ENCODE results near the gene CRYBA2. TPM values are rescaled to one million over a fixed set of nuclear protein-coding genes. Genes with fewer than 3 reads are reported as not detected.

CRYBA2 gene
- total and polyA plus RNA-seq, 2 experiments from 2014 or later, result 0.90 TPM; not detected in 1

DNA sequence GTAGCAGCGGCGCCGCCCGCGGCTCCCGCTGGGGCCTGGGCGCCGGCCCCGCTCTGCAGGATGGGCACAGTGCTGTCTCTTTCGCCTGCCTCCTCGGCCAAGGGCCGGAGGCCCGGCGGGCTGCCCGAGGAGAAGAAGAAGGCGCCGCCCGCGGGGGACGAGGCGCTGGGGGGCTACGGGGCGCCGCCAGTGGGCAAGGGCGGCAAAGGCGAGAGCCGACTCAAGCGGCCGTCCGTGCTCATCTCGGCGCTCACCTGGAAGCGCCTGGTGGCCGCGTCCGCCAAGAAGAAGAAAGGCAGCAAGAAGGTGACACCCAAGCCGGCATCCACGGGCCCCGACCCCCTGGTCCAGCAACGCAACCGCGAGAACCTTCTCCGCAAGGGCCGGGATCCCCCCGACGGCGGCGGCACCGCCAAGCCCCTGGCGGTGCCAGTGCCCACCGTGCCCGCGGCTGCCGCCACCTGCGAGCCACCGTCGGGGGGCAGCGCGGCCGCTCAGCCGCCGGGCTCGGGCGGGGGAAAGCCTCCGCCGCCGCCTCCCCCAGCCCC is 33.4 kb downstream of the CRYBA2 start:
- no peaks in the 10 kb centered on the region for H3K9me2 ChIP-seq (replicated peaks; ENCODE audit: insufficient read depth)
- H4K20me1 ChIP-seq (ENCODE audit: insufficient read depth, poor library complexity, severe bottlenecking), result no peaks in the 10 kb centered on the region
- TF ChIP-seq, protein P1, sequence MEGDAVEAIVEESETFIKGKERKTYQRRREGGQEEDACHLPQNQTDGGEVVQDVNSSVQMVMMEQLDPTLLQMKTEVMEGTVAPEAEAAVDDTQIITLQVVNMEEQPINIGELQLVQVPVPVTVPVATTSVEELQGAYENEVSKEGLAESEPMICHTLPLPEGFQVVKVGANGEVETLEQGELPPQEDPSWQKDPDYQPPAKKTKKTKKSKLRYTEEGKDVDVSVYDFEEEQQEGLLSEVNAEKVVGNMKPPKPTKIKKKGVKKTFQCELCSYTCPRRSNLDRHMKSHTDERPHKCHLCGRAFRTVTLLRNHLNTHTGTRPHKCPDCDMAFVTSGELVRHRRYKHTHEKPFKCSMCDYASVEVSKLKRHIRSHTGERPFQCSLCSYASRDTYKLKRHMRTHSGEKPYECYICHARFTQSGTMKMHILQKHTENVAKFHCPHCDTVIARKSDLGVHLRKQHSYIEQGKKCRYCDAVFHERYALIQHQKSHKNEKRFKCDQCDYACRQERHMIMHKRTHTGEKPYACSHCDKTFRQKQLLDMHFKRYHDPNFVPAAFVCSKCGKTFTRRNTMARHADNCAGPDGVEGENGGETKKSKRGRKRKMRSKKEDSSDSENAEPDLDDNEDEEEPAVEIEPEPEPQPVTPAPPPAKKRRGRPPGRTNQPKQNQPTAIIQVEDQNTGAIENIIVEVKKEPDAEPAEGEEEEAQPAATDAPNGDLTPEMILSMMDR (IDR thresholded peaks at IDR 0.05; ENCODE audit: poor library complexity), result no peak
- peak; percentile 82 for TF ChIP-seq EZH2 (IDR thresholded peaks at IDR 0.05; ENCODE audit: borderline replicate concordance)
- peak; percentile 36 for TF ChIP-seq EZH2phosphoT487 (IDR thresholded peaks at IDR 0.05; ENCODE audit: low read depth, severe bottlenecking, unreplicated experiment)
- H3K36me3 ChIP-seq (replicated peaks; ENCODE audit: insufficient read depth, low read depth), result no peaks in the 10 kb centered on the region
- DNase-seq (ENCODE audit: low spot score), result no peak
- peak overlapping the region; percentile 56 for H2AFZ ChIP-seq
- 5% methylated on average over 38 of the region's 67 CpGs for WGBS (ENCODE audit: low lambda C conversion rate, missing lambda C conversion rate)
- peaks cover 89% of the 10 kb centered on the region for H3K27me3 ChIP-seq
- peaks cover 7% of the 10 kb centered on the region for H3K4me1 ChIP-seq (ENCODE audit: insufficient read depth)
- H3K79me2 ChIP-seq, result no peaks in the 10 kb centered on the region
- no peak overlapping the region for H3K27ac ChIP-seq
- no peaks in the 10 kb centered on the region for H3K9me3 ChIP-seq (ENCODE audit: low read depth)
- H3K4me2 ChIP-seq, result peak overlapping the region; percentile 96
- peak overlapping the region; percentile 36 for H3K4me3 ChIP-seq

DNA sequence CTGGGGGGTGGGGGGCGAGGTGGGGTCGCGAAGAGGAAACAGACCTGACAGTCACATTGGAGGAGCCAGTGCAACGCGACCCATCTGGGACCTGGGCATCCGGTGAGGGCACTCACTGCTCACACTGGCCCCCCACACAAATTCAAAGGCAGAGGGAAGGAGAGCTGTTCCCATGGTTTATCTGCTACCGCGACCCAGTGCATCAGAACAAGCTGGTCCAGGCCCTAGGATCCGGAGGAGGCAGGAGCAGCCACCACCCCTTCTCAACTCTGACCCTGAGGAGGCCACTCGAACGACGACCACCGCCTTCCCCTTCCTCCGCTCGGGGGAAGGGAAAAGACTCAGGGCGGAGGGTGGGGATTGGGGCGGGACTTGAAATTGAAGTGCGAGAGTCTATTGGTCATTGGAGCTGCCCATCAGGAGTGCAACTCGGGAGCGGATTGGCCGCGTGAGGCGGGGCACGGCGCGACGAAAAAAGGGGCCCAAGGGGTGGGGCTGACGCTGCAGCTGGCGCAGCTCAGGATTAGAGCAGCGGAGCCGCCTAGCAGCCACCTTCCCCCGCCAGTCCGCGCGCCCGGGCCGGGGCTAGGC is 34.0 kb downstream of the CRYBA2 start, which contains the start of gene CDK5R2:
Gene CDK5R2 (plus strand): TSS at position 526 of the 591 bp plus-strand sequence. CDS start 155 bp downstream, outside the sequence.
- peak within 1 kb of the TSS; percentile 56 for H2AFZ ChIP-seq
- peak; percentile 88 for DNase-seq (ENCODE audit: low spot score)
- peak within 1 kb of the TSS; percentile 96 for H3K4me2 ChIP-seq
- peak within 1 kb of the TSS; percentile 36 for H3K4me3 ChIP-seq
- no peaks in the 10 kb centered on the region for H3K9me3 ChIP-seq (ENCODE audit: low read depth)
- peaks cover 86% of the 10 kb centered on the region for H3K27me3 ChIP-seq
- H3K27ac ChIP-seq, result no peak within 1 kb of the TSS
- no peaks in the 10 kb centered on the region for H3K79me2 ChIP-seq
- no peaks in the 10 kb centered on the region for H4K20me1 ChIP-seq (ENCODE audit: insufficient read depth, poor library complexity, severe bottlenecking)
- H3K4me1 ChIP-seq (ENCODE audit: insufficient read depth), result peaks cover 7% of the 10 kb centered on the region
- H3K36me3 ChIP-seq (replicated peaks; ENCODE audit: insufficient read depth, low read depth), result no peaks in the 10 kb centered on the region
- no peaks in the 10 kb centered on the region for H3K9me2 ChIP-seq (replicated peaks; ENCODE audit: insufficient read depth)
- TF ChIP-seq EZH2 (IDR thresholded peaks at IDR 0.05; ENCODE audit: borderline replicate concordance), result no peak
- no peak for TF ChIP-seq EZH2phosphoT487 (IDR thresholded peaks at IDR 0.05; ENCODE audit: low read depth, severe bottlenecking, unreplicated experiment)
- TF ChIP-seq, protein P1 (IDR thresholded peaks at IDR 0.05; ENCODE audit: poor library complexity), result no peak
- WGBS (ENCODE audit: low lambda C conversion rate, missing lambda C conversion rate), result 6% methylated on average over 24 of the region's 37 CpGs

DNA sequence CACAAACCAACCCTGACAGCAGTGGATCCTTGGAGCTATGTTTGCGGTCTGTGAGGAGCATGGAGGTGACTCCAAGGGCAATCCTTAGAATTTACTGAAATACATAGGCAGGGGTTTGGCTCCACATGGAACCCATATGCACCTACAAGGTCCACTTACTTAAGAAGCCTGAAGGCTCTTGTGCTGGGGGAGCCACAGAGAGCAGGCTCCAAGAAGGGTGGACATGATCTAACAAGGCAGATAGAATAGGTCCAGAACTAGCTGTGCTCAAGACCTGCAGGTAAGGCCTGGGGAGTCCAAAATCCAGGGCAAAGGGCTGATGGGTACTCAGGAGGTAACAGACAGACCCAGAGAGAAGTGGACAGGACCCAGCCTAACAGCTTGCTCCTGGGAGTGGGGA is 34.9 kb downstream of the CRYBA2 start:
- H3K79me2 ChIP-seq, result no peaks in the 10 kb centered on the region
- DNase-seq (ENCODE audit: low spot score), result no peak
- TF ChIP-seq, protein P1 (IDR thresholded peaks at IDR 0.05; ENCODE audit: poor library complexity), result no peak
- TF ChIP-seq EZH2phosphoT487 (IDR thresholded peaks at IDR 0.05; ENCODE audit: low read depth, severe bottlenecking, unreplicated experiment) (no peak), EZH2 (IDR thresholded peaks at IDR 0.05; ENCODE audit: borderline replicate concordance) (no peak)
- H2AFZ ChIP-seq, result no peak overlapping the region
- H3K27me3 ChIP-seq, result peaks cover 77% of the 10 kb centered on the region
- H4K20me1 ChIP-seq (ENCODE audit: insufficient read depth, poor library complexity, severe bottlenecking), result no peaks in the 10 kb centered on the region
- H3K9me2 ChIP-seq (replicated peaks; ENCODE audit: insufficient read depth), result no peaks in the 10 kb centered on the region
- H3K4me2 ChIP-seq, result no peak overlapping the region
- H3K27ac ChIP-seq, result no peak overlapping the region
- peaks cover 7% of the 10 kb centered on the region for H3K4me1 ChIP-seq (ENCODE audit: insufficient read depth)
- H3K4me3 ChIP-seq, result no peak overlapping the region
- H3K36me3 ChIP-seq (replicated peaks; ENCODE audit: insufficient read depth, low read depth), result no peaks in the 10 kb centered on the region
- no peaks in the 10 kb centered on the region for H3K9me3 ChIP-seq (ENCODE audit: low read depth)
- 91% methylated on average over 1 of the region's 1 CpG for WGBS (ENCODE audit: low lambda C conversion rate, missing lambda C conversion rate)

All from hepatocyte (in vitro differentiated cells).